ENCODE measurements around the gene UGDH.
"Not testable (repeated sequence)": the region's sequence is repeated elsewhere in the genome, so short reads cannot be mapped to it uniquely, and the experiment has no call there.

UGDH gene

DNA sequence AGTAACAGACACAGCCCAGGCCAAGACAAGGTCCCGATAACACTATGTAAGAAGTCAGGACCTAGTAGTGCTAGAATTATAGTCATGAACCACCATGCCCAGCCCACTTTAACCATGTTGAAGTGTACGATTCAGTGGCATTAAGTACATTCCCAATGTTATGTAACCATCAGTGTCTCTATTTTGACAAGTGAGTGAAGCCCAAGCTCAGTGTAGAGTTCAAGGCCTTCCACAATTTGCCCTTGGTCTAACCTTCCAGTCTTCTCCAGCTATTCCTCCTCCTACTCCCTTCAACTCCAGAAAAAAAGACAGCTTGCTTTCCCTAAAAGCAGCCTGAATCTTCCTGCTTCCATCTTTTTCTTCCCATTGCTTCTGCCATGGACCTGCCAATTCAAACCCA, 36.9 kb downstream of the UGDH start:
- no peak for DNase-seq

DNA sequence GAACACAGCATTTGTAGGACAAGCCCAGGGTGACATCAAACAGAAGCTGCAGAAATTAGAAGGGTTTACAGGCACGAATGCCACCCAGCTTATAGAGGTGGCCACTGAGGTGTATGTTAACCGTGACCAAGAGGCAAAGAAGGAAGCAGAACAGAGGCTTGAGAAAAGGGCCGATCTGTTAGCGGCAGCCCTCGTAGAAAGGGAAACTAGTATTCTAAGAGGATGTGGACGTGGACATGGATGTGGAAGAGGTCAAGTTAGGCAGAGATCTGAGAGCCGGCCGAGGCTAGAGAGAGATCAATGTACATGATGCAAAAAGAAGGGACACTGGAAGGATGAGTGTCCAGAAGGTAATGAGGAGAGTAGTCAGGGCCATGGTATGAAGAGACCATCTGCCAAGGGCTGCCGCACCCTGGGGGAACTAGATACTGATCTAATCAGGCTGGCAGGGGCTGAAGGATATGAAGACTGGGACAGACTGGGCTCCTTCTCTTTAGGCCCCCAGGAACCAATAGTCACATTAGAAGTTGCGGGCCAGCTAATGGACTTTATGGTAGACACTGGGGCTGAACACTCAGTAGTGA, 40.9 kb downstream of the UGDH start:
- no peak for DNase-seq

GRCh38 chr4:39484582-39485272, 42.5 kb downstream of the UGDH start:
- no peak for DNase-seq

DNA sequence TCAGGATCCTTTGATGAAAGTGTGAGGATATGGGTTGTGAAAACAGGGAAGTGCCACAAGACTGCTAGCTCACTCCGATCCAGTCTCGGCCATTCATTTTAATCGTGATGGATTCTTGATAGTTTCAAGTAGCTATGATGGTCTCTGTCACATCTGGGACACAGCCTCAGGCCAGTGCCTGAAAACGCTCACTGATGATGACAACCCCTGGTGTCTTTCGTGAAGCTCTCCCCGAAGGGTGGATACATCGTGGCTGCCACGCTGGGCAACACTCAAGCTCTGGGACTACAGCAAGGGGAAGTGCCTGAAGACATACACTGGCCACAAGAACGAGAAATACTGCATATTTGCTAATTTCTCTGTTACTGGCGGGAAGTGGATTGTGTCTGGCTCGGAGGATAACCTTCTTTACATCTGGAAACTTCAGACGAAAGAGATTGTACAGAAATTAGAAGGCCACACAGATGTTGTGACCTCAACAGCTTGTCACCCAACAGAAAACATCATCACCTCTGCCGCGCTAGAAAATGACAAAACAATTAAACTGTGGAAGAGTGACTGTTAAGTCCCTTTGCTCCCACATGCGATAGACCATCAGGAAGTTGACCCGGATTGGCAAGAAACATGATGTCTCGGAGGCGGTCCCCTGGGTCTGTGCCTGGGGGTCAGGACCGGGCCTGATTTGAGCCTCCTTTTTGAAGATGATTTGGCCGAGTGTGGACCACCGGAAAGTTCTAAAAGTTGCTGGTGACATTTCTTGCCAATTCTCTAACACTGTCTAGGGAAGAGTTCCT, 46.1 kb downstream of the UGDH start:
- DNase-seq: no peak

DNA sequence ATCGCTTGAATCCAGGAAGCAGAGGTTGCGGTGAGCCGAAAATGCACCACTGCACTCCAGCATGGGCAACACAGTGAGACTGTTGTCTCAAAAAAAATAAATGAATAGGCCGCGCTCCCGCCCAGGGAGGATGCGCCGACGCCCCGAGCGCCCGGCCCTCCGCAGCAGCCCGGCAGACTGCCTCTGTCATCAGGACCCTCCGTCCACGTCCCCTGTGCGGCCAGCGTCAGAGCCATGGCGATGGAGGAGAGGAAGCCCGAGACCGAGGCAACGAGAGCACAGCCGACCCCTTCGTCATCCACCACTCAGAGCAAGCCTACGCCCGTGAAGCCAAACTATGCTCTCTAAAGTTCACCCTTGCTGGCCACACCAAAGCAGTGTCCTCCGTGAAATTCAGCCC, 47.0 kb downstream of the UGDH start:
- no peak for DNase-seq

- DNase-seq: no peak
Observed at GRCh38 chr4:39476187-39476895, 50.9 kb downstream of the UGDH start.

DNA sequence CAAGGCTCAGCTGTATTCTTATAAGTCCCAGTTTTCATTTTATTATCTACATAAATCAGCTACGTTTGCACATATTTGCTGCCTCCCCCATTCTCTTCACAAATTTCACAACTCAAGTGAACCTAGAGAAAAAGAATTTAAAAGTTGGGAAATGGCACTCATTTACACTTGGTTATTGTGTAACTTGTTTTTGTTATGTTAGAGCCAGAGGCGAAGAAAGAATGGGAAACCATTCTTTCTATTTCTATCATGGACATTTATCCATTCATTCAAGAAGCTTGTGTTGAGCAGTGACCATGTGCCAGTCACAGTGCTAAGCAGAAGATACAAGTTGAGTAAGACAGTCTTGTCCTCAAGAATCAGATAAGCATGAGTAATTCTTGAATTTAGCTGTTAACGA, 54.8 kb downstream of the UGDH start:
- DNase-seq: no peak

DNA sequence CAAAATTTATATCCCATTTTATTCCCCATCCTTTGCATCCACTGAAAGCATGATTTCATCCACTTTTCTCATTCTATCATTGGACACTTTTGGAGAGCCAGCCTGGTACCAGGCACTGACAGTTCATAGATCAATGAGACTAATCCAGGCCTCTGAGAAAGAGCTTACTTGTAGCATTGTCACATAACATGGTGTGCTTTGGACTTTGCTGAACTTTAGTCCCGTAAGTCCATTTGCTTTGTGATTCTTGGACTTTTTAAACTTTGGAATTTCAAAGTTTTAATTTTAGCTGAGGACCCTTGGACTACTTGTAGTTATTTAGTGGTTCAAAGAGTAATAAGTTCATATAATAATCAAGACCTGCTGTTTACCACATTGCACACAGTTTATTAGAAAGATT, 56.8 kb downstream of the UGDH start:
- DNase-seq: no peak

DNA sequence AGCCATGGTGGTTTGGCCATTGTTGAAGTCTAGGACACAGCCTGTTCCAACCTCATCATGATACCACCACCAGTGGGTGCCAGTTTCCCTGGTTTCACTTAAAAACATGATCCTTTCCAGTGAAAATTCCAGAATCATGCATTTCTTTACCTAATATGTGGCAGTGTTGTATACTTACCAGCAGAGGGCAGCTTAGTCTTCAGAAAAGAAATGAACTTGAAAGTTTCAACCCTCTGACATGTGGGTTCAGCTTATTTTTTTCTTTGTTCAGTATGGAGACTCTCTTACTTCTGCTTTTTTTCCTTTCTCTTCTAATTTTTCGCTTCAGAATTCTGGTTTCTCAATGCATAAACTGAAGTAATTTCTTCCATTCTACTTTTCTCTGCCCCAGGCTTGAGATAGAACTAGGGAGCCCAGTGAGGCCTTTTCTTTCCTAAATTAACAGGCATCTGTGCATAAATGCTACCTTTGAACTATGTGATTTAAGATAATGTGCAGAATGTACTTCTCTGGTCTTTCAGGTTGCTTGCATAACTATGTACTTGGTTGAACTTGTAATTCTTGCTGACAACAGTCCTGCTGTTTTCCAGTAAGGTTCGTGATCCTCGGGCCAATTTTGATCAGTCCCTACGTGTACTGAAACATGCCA, 57.7 kb downstream of the UGDH start:
- DNase-seq: no peak

GRCh38 chr4:39467464-39467863, 59.8 kb downstream of the UGDH start:
- DNase-seq: no peak

- DNase-seq: no peak
Observed at GRCh38 chr4:39466747-39467146, 60.5 kb downstream of the UGDH start.

DNA sequence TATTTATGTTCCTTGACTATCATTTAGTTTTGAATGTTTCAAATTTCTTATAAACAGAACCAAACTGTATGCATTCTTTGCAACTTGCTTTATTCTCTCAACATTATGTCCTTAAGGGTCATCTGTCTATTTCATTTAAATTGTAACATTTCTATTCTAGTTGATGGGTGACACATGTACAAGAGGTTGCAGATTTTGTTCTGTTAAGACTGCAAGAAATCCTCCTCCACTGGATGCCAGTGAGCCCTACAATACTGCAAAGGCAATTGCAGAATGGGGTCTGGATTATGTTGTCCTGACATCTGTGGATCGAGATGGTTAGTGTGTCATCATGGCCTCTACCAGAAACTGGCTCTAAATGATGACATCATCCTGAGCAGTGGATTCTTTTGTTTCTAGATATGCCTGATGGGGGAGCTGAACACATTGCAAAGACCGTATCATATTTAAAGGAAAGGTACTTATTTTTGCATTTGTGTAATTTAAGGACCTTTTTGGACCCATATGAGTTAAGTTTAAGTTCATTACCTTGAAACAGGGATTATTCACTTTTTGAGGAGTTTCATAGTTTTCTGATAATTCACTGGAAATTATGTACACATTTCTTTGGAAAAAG, 62.2 kb downstream of the UGDH start:
- no peak for DNase-seq

DNA sequence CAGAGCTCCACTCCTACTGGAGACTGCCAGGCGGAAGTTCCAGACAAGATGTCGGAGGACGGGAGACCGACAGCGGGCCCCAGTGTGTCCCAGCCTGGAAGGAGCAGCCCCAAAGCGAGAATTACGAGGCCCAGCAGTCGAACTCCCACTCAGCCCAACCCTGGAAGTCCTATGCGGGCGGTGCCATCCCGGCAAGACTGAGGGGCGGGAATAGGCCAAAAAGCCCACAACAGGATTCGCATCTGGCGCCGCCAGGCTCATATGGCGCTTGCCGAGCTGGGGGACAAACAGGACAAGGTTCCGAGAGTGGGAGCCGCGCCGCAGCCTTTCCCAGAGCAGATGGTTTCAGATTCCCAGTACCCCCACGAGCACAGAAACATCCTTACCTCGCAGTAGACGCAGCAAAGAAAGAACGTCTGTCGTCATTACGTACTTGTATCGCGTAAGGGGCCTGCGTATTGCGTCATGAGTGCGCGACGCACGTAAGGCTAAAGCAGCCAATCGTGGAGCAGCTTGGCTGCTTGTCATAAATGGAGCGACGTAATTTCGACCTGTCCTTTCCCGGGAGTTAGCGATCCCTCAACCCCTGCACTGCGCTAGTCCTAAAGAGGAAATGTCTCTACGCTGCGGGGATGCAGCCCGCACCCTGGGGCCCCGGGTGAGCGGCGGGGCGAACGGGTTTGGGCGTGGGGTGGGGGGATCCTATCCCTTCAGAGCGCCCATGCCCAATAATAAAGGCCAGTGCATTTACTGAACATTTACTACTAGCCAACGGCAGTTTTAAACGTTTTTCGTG, 68.5 kb downstream of the UGDH start, which contains the start of the genes LIAS and RPL9:
Gene LIAS (plus strand): TSS at position 552 of the 796 bp plus-strand sequence. CDS start 62 bp downstream, at position 614.
Gene RPL9 (minus strand): TSS at position 418 of the 796 bp plus-strand sequence. CDS start 483 bp downstream, outside the sequence.
- peak; percentile 87 to 90 for DNase-seq

GRCh38 chr4:39458161-39458504, 69.1 kb downstream of the UGDH start:
- not testable (repeated sequence) for DNase-seq

DNA sequence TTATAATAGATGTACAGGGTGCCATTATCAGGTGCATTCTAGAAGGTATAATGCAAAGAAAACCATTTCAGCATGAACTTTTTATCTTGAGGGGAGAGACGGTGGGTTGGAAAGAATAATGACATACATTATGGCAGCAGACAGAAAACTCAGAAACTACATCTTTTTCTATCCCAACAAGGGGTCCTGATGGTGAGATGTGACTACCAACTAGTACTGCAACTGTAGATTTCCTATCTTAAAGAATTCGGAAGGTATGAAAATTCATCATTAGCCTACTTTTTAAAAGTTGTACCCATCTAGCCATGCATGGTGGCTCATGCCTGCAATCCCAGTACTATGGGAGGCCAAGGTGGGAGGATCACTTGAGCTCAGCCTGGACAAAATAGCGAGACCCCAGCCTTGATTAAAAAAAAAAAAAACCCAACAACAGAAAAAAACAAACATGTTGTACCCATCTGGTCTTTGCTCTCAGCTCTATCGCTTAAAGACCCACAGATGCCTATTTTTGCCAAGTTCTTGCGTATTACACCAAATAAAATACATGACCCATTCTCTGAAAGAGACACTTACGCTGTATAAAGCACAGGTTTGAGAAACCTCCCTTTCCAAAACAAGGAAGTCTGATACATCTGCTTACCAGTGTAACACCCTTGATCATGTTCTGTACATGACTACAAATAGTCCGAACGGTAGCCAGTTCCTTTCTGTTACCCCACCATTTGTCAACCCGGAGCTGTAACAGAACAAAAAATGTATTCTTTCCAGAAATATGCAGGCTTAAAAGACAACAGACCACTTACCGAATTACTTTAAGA, 70.1 kb downstream of the UGDH start:
- DNase-seq: no peak

- no peak for DNase-seq
Observed at GRCh38 chr4:39455486-39455885, 71.8 kb downstream of the UGDH start.

- DNase-seq: no peak
Observed at GRCh38 chr4:39453738-39454137, 73.5 kb downstream of the UGDH start.

GRCh38 chr4:39452860-39453587, 74.2 kb downstream of the UGDH start:
- no peak for DNase-seq

DNA sequence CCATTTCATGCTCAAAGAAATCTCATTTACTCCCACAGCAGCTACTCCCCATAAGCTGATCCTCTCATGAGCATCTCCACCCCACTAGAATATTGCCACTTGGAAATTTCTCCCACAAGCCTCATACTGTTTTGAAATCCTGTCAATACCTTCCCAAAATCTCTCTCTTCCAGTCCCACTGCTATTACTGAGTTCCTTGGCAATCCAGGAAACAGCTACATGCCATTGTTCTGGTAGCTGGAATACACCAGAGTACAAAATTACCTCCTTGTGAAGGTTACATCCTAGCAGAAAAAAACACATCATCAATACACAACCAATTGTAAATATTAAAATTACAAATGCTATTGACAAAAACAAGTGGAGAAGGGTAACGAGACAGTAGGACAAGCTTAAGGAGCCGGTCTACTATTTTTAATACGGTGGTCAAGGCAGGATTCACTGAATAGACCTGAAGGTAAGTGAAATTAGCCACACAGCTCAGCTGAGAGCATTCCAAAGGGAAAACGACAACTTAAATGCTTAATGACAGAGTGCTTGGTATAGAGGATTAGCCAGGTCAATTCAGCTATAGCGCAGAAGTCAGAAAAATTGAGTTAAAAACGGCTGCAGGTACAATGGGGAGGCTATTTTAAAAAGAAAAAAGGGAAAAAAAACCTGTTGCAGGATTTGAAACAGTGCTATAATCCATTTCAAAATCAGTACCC, 74.9 kb downstream of the UGDH start:
- no peak for DNase-seq

All from stimulated activated CD4-positive, alpha-beta T cell treated with anti-CD3 and anti-CD28 coated beads, Interleukin-2, amount 100 ng/mL, for 48 hours (primary cell).